GM18951 (cell line): ENCODE data around the gene IL7R.
"Not testable (repeated sequence)": the region's sequence is repeated elsewhere in the genome, so short reads cannot be mapped to it uniquely, and the experiment has no call there.

Experiments used
- POLR2A ChIP-seq: IDR thresholded peaks from 4 replicates; pipeline ENCODE4 v1.6.1; 2011; ENCODE audit warnings: mild to moderate bottlenecking; ENCODE audit not compliant: insufficient read length, insufficient read depth; ENCODE audit errors: extremely low read depth
- in situ Hi-C: fragments of 300-500 bp; cut with MboI; formaldehyde crosslinking; loops from one replicate; pipeline ENCODE4 v1.12.0; 2022; ENCODE audit warnings: low sequenced_read_pairs, mixed read lengths, inconsistent platforms; ENCODE audit not compliant: unreplicated experiment

IL7R gene

DNA sequence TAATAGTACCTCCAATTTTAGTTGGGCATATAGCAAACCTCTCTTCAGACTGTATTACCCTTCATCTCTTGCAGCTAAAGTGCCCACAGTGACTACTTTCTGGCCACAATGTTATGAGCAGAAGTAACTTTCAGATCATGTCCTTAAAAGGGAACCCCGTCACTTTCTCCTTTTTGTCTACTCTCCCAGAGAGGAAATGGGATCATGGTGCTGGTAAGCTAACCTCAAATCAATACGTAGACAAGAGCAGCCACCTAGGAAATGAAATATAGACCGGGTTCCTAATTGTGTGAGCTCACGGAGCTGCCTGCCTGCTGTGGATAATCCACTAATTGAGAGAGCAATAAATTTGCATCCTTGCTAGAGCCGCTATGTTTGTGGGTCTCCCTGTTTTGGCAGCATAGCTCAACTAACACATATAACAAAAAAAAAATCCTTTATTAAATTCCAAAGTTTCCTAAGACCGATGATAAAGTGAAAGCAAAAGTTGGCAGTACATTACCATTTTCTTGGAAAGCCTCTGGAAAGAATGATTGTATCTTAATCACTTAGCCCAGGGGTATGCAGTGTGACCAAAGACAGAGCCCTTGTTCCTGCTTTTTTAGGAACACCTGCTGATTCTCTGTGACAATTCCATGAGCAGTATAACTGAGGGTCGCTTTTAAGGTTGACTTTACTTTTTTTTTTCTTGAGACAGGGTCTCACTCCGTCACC is 5.6 kb upstream of the IL7R start:
- in situ Hi-C loops: no loop called here
- TF ChIP-seq POLR2A: no peak

- no peak for TF ChIP-seq POLR2A
- in situ Hi-C loops: no loop called here
These were observed 4.5 kb upstream of the IL7R start for GRCh38 chr5:35852084-35852734.

GRCh38 chr5:35852773-35853172 is 3.9 kb upstream of the IL7R start:
- in situ Hi-C loops: no loop called here
- no peak for TF ChIP-seq POLR2A

DNA sequence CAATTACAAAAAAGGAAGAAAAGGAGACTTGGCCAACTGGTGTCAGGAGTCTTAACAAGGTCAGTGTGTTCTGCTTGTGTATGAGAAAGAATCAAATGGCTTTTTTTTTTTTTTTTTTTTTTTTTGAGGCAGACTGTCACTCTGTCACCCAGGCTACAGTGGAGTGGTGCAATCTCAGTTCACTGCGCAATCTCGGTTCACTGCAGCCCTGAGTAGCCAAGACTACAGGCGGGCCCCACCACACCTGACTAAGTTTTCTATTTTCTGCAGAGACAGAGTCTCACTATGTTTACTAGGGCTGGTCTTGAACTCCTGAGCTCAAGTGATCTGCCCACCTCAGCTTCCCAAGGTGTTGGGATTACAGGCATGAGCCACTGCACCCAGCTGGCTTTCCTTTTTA is 3.1 kb upstream of the IL7R start:
- in situ Hi-C loops: no loop called here
- no peak for TF ChIP-seq POLR2A

DNA sequence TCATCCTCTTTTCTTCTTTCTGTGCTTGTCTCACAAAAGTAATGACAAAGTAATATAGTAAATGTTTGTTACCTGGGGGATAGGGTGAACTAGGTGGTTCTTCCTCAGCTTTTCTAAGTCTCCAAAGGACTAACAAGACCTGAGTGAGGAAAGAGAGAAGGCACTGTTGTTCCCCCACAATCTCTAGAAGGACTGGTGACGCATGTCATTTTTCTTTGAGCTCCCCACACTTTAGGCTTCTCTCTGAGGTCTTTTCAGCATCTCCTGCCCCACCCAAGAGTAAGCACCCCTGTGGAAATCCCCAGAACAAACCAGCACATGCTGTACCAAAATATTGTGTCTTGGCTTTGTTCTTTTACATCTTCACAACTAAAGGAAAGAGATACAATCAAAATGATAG is 2.4 kb upstream of the IL7R start:
- TF ChIP-seq POLR2A: no peak
- in situ Hi-C loops: no loop called here

DNA sequence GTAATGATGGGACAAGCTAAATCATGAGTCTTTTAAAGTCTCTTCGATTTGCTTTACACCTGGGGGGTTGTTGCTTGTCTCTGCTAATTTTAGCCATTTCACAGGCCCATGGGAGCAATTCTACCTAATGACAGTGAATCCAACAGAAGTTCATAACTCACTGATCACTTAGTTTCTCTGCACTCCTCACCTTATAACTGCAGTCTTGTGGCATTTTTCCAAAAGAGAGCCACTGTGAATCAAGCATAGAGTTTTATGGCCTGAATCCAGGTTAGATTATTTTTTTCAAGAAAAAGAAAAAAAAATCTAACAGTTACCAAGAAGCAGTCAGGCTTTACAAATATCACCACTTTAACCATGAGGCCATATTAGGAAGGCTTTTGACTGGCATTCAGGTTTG is 1.5 kb upstream of the IL7R start:
- no peak for TF ChIP-seq POLR2A
- in situ Hi-C loops: no loop called here

- in situ Hi-C loops: not testable (repeated sequence)
These were observed 416 bp upstream of the IL7R start for GRCh38 chr5:35856186-35856764.

DNA sequence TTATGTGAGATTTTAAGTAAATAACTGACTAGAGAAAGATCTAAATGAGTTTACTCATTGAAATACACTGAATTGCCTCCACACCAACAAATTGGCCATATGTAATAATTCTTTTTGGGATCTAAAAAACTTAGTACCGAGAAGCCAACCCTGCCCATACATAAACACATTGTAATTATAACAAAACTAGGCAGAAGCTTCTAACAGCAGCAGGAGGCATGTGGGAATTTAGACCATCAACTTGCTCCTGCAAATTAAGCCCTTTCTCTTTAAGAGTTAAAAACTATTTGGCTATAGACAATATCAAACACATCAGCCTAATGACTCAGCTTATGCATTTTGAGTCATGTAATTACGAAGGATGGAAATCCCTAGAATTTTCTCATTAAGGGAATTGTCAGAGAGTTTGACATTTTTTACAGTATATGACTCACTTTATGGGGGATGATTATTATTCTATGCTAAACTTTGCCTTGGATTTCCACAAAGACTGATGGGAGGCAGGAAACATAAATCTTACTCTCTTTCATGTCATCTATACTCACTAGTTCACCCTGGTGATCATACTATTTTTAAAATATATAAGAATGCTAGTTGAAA is 1.0 kb downstream of the IL7R start:
- TF ChIP-seq POLR2A: no peak
- in situ Hi-C loops: no loop called here

DNA sequence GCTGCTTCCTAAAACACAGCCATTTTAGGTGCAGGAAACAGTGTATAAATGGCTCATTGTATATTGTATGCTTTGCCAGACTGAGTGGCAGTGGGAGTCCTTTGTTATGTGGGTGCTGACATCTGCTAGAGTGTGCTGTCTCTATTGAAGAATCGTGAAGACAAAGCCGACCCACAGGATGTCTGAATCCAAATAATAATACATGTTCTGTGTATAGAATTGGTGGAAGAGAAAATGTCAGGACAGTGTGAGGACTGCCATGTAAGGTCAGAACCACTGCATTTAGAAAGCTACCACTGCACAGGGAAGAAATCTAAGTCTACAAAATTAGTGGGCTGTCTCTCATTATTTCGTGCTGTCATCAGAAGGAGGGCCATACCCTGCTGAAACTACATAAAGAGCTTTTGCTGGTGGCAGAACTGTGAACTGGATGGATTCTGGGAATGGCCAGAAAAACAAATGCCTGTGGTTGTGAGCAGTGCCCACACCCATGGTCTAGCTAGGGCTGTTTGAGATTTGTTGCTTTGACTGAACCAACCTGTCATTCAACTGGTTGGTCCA is 2.5 kb downstream of the IL7R start:
- TF ChIP-seq POLR2A: no peak
- in situ Hi-C loops: no loop called here

GRCh38 chr5:35860686-35861085 is 4.0 kb downstream of the IL7R start:
- no peak for TF ChIP-seq POLR2A
- in situ Hi-C loops: no loop called here

GRCh38 chr5:35861718-35862117 is 5.0 kb downstream of the IL7R start:
- in situ Hi-C loops: no loop called here
- TF ChIP-seq POLR2A: no peak

DNA sequence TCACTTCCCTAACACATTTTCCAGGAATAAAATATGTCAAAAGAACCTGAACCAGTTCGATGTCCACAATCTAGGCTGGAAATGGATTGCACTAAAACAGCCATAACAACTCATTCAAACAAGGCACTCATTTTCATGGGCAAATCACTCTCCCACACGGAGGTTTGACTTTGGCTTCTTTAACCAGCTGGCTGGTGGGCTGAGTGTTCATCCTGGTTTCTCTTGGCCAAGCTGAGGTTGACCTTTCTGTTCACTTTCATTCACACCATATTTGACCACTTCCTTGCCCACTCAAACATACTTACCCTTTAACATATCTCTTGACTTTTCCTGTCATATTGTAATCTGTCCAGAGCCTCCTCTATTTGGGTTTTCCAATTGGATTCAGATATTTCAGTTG is 5.4 kb downstream of the IL7R start:
- in situ Hi-C loops: no loop called here
- no peak for TF ChIP-seq POLR2A

DNA sequence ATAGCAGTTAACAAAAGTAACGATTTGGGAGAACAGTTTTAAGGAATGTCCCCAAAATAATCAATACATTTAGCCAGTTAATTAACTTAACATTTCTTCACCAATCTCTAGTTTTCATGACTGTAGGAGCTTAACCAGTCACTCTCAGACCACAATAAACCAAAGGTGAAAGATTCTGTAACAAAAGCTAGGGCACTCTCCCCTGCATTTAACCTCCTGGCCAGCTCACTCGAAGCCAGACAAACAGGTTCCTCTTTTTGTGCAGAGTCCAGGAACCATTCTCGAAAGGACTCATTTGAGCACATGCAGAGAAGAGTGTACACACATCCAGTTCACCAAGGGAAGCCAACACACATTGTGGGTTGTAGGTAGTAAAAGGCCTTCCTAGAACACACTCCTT is 6.5 kb downstream of the IL7R start:
- TF ChIP-seq POLR2A: no peak
- in situ Hi-C loops: no loop called here
